T1000 (cell line): ENCODE measurements around the gene SHISAL2A.

Experiments
- DNase-seq: peaks from one replicate; lab custom pipeline; 2025; ENCODE audit warnings: mixed read lengths; lab: John Stamatoyannopoulos, UW

The SHISAL2A gene

GRCh38 chr1:52621950-52622349, 11.0 kb upstream of the SHISAL2A start:
- no peak for DNase-seq

GRCh38 chr1:52623812-52624211, 9.2 kb upstream of the SHISAL2A start:
- no peak for DNase-seq

DNA sequence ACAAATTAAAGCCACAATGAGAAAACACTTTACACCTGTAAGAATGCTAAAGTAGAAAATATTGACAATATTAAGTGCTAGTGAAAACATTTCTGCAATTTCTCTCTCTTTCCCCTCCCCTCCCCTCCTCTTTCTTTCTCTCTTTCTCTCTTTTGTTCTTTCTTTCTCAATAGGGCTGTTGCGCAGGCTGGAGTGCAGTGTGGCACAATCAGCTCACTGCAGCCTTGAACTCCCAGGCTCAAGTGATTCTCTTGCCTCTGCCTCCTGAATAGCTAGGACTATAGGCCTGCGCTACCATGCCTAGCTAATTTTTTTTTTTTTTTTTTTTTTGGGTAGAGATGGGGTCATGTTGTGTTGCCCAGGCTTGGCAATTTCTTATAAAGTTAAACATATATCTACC, 5.9 kb upstream of the SHISAL2A start:
- DNase-seq = no peak

DNA sequence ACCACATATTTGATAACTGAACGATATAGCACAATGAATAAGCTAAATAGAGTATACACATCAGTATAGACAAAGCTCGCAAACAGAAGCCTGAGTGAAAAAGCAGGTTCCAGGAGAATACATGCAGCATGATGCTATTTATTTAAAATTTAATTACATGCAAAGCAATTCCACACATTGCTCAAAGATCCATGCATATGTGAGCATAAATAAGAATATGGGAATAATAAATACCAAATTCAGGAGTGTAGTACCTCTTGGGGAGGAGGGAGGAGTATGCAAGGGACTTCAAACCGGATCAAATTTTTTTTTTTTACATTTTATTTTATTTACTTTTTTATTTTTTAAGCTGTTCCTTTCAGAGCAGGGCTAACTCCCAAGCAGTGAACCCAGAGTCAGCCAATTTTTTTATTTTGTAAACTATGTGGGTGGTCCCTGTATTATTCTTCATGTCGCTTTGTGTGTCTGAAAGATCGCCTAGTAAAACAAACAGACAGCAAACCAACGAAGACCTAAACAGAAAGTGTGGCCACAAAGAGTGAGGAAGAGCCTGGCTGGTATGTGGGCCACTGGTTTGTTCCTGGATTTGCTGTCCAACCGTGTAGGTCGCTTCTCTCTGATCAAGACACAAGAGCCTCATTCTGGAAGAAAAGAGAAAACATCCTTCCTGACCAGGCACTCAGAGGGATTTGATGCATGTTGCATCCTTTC, 4.2 kb upstream of the SHISAL2A start:
- DNase-seq = no peak

DNA sequence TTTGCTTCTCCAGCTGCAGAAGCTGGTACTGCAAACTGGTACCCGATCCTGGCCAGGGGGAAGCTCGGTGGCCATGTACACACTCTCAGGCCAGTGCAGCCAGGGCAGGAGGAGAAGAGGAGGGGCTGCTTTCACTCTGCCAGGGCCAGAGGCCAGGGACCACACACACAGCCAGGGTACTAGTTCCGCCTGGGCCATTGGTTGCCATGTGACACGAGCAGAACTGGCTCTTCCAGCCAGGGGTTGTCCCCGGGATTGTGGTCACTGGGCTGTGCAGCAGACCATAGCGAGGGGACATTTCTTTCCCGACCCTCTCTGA, 3.7 kb upstream of the SHISAL2A start:
- DNase-seq = no peak

- no peak for DNase-seq
Measured at GRCh38 chr1:52629667-52630066, 3.3 kb upstream of the SHISAL2A start.

- DNase-seq = no peak
Measured at GRCh38 chr1:52631759-52632331, 1.1 kb upstream of the SHISAL2A start.

DNA sequence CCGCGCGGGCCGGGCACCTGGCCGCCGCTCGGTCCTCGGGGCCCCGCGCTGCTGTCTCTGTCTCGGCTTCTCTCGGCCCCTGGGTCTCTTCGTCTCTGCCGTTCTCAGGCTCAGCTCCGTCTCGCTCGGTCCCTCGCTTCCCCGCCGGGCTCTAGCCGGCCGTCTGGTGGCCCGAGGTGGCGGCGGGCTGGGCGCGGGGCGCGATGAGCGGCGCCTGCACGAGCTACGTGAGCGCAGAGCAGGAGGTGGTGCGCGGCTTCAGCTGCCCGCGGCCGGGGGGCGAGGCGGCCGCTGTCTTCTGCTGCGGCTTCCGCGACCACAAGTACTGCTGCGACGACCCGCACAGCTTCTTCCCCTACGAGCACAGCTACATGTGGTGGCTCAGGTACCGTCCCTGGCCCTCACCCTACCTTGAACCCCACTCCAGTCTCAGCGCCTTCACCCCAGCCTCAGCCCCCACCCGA, 355 bp downstream of the SHISAL2A start:
- DNase-seq = no peak

GRCh38 chr1:52634111-52634510, 1.1 kb downstream of the SHISAL2A start:
- no peak for DNase-seq

- DNase-seq = no peak
Measured at GRCh38 chr1:52635321-52636089, 2.5 kb downstream of the SHISAL2A start.

DNA sequence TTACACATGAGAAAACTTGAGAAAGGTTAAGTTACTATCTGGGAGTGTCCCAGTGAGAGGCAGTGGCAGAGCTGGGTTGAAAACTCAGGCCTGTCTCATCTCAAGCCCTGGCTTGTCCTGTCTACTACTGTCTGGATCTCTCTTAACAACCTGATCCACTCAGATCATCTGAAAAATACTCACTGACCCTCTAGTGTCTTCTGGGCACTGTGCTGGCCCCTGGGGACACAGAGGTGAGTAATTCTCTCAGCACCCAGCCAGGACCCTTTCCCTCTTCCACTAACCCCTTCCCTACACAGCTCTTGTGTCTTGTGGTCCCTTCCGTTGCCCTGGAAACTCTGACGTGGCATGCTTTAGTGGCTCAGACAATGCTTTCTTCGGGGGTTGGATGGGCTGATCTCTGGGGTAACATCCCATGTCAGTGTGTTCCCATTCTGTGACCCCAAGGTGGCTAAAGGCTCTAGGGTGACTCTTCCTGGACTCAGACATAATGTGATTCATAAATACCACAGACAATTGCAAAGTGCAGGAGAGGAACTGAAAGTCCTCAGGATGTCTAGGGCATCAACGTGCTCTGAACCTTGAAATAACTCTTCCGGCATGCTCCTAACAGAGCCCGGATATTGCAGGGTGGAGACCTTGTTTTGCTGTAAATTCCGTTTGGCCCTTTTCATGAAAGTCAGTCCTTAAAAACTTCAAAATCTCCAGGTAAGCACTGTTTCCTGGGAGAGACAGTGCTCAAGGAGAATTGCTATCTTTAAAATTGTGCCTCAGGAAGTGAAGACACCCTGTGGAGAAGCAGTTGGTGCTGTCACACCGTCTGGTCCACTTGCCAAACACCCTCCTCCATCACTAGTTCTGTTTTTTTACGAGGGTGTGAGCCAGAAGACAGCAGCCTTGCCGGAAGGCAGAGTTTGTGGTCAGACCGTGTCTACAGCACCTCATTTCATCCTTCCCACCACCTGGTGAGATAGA, 4.0 kb downstream of the SHISAL2A start:
- DNase-seq = no peak

GRCh38 chr1:52637946-52638345, 5.0 kb downstream of the SHISAL2A start:
- no peak for DNase-seq

GRCh38 chr1:52640697-52641096, 7.7 kb downstream of the SHISAL2A start:
- no peak for DNase-seq

- DNase-seq = no peak
Measured at GRCh38 chr1:52641307-52641706, 8.3 kb downstream of the SHISAL2A start.

DNA sequence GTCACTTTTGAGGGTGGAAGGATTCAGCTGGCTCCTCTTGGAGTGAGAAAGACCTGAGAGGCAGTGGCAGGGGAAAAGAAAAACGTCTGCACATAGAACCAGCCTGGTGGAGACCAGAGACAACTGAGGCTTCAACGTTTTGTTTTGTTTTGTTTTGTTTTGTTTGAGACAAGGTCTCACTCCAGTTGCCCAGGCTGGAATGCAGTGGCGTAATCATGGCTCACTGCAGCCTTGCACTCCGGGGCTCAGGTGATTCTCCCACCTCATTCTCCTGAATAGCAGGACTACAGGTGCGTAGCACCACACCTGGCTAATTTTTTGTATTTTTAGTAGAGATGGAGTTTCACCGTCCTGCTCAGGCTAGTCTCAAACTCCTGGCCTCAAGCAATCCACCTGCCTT, 12.3 kb downstream of the SHISAL2A start:
- DNase-seq = no peak

DNA sequence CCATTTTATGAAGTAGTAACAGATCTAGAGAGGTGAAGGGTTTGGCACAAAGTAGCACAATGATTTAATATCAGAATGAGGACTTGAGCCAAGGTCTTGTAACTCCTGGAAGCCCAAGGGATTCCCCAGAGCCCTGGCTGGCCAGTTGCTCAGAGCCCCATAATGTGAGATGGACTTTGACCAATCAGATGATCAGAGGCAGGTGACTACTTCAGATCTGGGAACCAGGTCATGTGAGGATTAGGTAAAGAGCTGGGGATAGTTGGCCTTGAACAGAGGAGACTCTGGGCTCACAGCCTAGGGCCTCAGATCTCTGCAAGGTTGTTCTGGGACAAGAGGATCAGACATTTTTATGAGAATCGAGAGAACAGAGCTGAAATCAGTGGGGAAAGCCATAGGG, 18.9 kb downstream of the SHISAL2A start:
- DNase-seq = no peak

DNA sequence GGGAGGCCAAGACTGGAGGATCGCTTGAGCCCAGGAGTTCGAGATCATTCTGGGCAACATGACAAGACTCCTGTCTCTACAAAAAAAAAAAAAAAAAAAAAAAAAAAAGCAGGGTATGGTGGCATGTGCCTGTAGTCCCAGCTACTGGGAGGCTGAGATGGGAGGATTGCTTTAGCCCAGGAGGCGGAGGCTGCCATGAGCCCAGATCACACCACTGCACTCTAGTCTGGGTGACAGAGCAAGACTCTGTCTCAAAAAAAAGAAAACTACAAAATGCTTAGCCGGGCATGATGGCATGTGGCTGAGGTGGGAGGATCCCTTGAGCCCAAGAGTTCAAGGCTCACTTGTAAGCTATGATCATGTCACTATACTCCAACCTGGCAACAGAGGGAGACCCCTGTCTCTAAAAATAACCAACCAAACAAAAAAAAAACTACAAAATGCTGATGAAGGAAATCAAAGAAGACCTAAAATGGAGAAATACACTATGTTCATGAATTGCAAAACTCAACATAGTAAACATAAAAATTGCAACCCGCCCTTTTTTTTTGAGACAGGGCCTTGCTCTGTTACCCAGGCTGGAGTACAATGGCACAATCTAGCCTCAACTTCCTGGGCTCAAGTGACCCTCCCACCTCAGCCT, 20.4 kb downstream of the SHISAL2A start:
- no peak for DNase-seq

GRCh38 chr1:52654063-52654462, 21.1 kb downstream of the SHISAL2A start:
- DNase-seq = no peak

- no peak for DNase-seq
Measured at GRCh38 chr1:52657702-52658101, 24.7 kb downstream of the SHISAL2A start.

- no peak for DNase-seq
Measured at GRCh38 chr1:52658795-52659194, 25.8 kb downstream of the SHISAL2A start.

DNA sequence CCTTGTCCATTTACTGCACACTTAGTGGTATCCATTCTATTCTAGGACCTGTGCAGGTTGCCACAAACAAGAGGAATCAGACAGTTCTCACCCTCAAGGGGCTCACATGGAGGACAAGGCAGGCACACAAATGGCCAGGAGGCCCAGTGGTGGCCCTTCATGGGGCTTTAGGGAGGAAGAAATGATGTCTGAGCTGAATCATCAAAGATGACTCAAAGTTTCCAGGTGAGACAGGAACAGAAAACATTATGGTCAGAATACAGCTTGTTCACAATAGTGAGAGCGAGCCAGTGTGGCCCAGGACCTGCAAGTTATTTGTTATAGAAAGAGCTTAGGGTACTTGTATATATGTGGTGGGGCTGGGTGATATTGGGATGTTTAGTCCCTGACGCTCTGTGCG, 26.4 kb downstream of the SHISAL2A start:
- no peak for DNase-seq
